HG02852 (cell line): Measurements from ENCODE around the gene GORAB.
A peak's percentile ranks its signal among the peaks of the same experiment; 100 is the strongest.

Source experiments
- ATAC-seq: cut with Tn5 transposase; IDR thresholded peaks from one replicate; pipeline ENCODE4 v1.9.1; 2021; ENCODE audit warnings: mild to moderate bottlenecking, moderate library complexity; ENCODE audit not compliant: unreplicated experiment

The GORAB gene, protein sequence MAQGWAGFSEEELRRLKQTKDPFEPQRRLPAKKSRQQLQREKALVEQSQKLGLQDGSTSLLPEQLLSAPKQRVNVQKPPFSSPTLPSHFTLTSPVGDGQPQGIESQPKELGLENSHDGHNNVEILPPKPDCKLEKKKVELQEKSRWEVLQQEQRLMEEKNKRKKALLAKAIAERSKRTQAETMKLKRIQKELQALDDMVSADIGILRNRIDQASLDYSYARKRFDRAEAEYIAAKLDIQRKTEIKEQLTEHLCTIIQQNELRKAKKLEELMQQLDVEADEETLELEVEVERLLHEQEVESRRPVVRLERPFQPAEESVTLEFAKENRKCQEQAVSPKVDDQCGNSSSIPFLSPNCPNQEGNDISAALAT

DNA sequence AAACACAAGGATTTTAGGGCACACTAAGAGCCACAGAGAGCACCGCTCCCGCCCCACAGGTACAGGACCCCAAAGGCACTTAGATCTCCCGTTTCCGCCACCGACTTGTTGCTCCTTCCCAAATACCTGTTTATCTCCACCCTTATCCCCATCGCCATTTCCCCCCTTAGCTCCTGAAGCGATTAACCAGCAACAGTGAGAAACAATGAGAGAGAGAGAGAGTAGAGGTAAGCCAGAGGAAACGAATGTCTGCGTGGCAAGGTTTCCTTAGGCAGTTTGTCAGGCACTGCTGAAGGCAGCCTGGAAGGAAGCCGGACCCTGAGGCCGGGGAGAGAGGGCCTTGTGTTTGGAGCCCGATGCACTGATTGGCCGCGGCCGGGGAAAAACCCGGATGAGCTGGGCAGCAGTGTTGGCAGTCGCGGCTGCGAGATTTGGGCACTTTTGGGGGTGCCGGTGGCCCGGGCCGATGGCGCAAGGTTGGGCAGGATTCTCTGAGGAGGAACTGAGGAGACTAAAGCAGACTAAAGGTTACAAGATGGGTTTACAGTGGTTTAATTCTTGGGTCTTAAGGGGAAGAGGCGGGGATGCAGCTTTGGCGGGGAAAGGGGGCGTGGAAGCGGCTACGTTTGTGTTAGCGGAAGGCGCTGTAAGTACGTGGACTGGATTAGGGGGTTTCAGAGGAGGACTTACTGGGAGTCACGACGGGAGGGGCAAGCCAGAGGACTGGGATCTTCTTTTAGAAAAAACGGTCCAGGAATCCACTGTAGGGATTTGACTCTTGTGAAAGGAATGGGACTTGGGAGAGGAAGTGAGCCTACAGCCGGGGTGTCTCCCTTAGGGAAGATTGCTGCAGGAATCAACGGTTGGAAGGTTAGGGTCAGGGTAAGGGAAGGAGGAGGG, at the start of gene GORAB:
GORAB (plus strand) TSS at position 409 of the 900 bp plus-strand sequence; CDS start at position 467, 58 bp downstream.
- ATAC-seq, result peak; percentile 98

DNA sequence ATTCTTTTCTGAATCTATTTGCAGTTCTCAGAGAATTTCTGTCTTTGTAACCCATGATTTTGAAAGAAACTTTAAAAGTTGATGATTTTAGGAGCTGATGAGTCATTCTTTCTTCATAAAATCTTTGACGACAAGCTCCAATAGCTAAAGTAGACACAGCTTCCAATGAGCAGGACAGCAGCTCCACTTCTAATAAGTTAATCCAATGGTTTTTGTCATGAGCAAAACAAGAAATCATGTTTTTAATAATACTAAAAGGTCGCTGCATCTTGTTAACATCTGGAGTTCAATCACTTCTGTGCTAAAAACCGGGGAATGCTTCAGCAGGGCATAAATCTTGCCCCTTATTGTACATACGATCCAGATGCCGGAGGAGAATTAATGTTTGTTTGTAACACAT, 48.9 kb upstream of the GORAB start:
- no peak for ATAC-seq

DNA sequence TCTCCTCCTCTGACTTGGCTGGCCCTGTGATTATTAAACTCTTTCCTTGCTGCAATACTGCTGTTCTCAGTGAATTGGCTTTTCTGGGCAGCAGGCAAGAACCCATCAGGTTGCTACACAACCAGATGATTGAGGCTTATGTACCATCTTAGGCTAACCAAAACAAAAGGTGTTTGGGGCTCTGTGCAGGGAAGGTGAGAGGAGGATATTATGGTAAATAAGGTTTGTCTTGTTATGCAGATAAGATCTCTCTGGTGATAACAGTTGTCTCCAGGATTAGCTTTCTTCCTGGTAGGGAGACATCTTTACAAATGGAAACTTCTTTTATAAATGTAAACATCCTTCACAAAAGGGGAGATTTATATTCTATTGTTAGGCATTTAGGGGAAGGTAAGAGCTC, 44.5 kb upstream of the GORAB start:
- ATAC-seq, result no peak

DNA sequence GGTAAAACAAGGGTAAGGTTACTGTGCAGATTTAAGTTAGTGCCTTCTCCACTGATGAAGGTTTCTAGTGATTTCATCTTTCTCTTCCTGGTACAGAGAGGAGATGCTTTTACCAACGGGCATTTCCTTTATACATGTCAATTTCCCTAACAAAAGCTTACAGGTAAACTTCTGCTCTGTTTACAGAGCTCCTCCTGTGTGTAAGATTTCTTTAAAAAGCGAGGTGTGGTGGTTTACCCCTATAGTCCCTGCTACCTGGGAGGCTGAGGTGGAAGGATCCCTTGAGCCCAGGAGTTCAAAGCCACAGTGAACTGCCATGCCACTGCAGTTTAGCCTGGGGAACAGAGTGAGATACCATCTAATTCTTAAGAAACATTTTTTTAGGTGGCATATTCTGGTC, 40.7 kb upstream of the GORAB start:
- no peak for ATAC-seq

DNA sequence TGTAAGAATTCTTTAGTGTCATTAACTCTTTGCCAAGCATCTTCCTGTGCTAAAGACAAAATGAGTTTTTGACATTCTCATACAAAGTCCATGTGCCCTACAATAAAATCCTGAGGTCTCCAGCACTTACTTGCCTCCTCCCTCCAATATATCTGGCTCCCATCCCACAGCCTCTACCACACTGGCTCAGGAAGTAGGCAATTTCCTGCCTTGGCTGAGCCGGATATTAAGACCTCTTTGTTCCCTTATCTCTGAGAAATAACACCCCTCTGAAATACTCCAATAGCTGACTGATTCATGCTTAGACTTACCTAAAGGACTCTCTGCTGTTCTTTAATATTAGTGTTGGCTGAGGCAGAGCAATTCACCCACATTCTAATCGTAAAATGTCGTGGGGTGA, 37.6 kb upstream of the GORAB start:
- no peak for ATAC-seq

DNA sequence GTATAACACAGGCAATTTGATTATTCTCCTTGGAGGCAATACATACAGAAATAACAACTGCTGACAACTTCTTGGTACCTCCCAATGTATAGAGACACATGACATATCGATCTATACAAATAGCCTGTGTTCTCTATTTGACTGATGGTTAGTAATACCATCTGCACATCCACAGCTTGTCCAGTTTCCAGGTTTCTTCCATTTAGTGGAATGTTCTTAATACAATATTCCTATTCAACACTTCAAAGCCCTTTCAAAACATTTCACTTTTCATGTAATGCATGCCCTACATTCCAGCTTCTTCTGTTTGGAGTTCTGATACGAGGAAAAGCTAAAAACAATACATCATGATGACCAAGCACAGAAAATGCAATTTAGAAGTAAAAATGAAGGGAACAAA, 37.0 kb upstream of the GORAB start:
- no peak for ATAC-seq

DNA sequence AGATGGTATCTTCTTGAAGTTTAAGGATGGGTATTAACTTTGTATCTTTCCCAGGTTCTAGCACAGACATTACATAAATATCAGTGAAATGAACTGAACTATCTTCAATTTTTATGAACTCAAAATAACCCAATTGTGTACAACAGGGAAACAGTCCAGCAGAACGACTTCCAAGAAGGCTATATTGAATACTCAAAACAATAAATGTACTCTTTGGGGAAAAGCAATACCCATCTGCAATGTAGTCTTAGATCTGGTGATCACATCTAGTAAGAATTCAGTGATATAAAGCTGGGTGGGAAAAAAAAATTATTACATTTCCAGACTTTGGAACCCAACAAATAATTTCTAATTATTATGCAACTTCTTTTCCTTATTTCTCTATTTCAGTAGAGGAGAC, 33.1 kb upstream of the GORAB start:
- ATAC-seq, result no peak

DNA sequence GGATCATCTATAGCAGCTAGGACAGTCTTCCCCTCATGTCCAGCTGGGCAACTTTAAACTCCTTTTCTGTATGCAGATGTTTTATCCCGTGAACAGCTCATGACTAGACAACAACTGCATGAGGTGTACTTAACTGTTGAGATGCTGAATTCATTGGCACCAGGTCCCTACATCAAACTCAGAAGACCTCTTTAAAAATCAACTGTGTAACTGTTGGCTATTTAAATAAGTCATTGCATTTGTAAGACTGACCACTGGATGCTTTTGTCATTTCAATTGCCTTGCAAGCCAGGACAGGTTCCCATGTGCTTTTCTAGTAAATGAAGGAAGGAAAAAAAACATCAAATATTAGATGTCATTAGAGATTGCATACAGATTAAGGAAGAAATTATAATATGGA, 28.3 kb upstream of the GORAB start:
- no peak for ATAC-seq

DNA sequence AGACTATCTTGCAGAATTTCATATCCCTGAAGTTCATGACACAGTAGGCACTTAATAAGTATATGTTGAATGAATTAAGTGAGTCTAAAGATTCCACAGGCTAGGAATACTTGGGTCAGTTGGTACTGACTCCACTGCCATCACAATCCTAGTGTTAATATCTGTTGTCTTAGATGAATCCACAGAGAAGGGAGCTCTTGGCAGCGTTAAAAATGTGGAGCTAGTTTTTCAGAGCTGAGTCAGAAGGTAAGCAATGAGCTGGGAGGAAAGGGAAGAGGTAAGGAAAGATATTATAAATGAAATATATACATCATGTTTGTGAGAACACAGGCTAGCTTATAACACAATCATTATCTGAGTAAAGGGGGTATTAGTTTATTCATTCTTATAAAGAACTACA, 21.8 kb upstream of the GORAB start:
- no peak for ATAC-seq

DNA sequence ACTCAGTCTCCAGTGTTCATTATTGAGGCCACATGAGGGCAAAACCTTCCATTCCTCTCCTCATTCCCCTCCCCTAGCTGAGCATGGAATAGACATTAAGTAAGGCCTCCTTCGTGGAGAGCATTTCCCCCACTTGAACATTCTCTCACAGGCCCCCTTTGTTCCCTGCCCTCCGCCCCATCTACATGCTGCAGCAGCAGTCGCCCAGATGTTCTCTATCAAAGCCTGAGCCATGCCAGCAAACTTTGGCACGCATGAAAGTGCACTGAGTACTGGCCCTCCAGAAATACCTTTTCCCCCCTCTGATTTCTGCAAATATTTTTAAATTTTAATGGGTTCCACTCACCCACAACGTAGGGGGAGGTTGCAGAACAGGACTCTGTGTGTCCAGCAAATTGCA, 20.9 kb upstream of the GORAB start:
- no peak for ATAC-seq

DNA sequence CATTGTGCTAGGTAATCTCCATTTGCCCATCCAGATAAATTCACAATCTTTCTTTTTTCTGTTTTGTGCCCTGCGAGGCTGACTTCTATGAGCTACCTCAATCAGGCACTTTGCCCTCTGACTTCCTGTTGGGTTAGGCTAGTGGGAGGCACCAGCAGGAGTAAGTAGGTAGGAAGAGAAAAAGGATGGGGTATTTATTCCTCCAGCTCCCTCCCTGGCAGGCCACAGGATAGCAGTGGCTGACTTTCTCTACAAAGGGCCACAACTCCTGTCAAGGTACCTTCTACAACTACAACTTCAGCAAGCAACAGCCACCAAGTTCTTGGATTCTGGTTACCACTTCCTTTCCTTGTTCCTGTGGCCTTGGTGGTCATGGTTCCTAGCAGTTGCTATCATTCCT, 18.8 kb upstream of the GORAB start:
- ATAC-seq, result no peak

DNA sequence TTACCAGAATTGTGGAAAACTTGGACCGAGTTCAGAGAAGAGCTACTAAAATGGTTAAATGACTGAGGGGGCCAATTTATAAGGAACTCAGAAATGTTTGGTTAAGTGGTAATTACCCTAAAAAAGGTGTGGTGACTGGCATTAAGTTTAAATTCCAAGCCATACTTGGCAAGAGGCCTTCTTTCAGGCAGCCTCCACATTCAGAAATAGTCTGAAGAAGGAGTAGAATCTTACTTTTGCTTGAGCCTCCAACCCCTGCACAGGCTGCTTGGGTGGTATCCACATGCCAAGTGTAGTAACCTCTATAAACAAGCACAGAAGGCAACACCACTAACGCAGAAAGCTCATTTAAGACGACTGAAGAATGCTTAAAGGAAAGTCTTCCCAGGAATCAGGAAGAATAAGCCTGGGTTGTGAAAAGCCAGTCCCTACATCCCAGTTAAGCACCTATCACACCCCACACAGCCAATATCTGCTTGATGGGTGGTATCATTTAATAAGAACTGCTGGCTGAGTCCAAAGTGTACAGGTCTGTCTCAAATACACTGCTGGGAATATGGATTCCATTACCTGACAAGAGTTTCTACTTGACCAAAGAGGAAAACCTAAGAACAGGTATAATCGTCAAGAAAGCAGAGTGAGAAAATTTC, 13.7 kb upstream of the GORAB start:
- ATAC-seq, result no peak

DNA sequence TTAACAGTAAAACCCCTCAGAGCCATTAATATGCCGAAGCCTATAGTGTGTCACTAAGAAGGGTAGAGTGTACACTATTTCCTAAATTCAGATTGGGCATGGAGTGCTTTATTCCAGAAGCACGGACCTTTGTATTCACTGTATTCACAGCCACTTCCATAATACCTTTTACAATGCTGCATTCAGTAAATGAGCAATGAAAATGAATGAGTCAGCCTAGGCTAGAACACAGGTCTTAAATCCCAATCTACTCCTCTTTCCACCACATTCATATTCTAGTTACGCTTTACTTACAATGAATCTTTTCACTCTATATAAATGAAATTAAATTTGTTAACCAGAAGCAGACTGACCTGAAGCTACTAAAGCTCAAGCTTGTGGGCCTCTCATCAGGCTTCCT, 13.0 kb upstream of the GORAB start:
- ATAC-seq, result no peak

DNA sequence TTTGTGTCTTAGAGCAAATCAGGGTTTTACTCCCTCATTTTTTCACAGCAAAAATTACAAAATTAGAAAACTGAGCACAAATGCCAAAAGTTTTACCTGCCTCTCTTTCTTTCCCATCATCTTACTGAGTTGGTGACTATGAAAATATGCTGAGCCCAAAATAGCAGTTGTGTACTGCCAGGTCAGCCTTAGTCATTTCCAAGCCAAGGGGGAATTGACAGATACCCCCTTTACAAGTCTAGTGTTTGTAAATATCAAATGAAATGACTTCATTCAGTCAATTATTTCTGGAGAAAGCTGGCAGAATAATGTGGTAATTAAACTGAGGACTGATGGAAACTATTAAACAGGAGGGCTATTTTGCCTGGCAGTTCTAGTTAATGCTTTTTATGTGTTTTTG, 11.4 kb upstream of the GORAB start:
- ATAC-seq, result no peak

DNA sequence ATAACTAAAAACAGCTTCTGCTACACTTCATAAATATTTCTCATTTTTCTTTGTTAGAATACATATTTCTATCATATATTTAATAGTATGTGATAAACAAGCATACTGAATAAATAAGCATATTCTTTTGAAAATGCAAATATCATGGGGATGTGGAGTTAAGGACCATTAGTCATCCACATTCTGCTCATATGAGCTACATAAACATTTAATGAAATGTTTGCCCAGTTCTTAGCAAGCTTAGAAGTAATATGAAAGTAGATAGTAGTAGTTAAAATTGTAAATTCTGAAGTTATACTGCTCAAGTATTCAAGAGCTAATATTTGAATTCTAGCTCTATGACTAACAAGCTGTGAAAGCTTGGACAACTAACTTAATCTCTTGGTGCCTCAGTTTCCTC, 10.1 kb upstream of the GORAB start:
- no peak for ATAC-seq

DNA sequence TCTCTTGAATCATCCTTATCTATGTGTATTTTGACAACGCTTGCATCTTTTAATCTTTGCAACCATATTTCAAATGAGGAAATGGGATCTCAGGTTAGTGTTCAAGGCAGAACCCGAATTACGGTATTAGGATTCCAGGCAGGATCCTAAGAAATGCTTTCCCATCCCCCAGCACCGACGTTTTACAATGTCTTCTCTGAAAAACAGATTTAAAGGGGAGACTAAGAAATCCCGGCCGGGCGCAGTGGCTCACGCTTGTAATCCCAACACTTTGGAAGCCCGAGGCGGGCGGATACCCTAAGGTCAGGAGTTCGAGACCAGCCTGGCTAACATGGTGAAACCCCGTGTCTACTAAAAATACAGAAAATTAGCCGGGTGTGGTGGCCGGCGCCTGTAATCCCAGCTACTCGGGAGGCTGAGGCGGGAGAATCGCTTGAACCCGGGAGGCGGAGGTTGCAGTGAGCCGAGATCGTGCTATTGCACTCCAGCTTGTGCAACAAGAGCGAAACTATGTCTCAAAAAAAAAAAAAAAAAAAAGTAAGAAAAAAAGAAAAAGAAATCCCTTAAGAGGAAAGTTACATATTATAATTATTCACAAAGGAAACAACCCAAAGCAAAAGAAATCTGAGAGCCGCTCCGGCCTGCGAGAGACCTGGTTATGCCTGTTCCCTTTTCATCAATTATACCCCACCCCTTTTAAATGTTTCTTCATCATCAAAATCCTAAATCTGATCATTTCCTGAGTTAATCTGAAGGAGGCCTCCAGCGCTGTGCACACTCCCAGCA, 801 bp upstream of the GORAB start:
- peak; percentile 3 for ATAC-seq

DNA sequence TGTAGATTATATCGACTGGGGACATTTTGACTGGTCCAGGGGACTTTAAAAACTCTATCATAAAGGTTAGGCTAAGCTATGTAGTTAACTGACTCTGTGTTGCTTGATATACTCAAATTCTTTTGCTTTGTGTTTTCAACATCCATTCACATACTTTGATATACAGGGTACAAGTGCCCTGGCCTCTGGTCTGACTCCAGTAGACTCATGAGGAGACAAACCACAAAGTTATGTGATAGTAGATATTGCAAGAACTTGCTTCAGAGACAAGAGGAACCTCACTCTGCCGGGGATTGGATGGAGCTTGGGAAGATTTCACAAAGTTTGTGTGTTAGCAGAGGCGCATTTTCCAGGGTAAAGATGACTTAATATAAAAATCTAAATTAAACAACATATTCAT, 1.3 kb downstream of the GORAB start:
- no peak for ATAC-seq

DNA sequence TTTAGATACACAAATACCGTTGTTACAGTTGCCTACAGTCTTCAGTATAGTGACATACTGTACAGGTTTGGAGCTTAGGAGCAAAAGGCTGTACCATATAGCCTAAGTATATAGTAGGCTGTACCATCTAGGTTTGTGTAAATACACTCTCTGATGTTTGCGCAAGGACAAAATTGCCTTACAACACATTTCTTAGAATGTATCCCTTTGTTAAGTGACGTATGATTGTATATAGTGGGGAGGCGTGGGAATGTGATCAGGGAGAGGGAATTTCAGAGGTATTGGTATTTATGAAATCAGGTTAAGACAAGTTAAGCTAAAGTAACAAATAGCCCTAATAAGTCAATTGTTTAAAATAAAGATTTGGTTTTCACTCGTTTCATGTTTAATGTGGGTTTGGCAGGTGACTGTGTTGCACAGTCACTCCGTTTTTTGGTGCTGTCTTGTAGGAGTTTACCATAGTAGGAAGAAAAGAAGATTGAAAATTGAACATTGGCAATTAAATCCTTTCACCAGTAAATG, 2.7 kb downstream of the GORAB start:
- ATAC-seq, result no peak

DNA sequence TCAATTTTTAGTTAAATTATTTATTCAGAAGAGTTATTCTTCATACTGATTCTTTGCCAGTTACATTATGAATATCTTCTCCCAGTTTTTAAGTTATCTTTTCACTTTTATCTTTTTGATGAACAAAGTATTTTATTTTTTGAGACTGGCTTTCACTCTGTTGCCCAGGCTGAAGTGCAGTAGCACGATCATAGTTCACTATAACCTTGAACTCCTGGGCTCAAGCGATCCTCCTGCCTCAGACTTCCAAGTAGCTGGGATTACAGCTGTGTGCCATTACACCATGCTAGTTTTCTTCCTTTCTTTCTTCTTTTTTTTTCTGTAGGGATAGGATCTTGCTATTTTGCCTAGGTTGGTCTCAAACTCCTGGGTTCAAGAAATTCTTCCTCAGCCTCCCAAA, 3.5 kb downstream of the GORAB start:
- no peak for ATAC-seq

DNA sequence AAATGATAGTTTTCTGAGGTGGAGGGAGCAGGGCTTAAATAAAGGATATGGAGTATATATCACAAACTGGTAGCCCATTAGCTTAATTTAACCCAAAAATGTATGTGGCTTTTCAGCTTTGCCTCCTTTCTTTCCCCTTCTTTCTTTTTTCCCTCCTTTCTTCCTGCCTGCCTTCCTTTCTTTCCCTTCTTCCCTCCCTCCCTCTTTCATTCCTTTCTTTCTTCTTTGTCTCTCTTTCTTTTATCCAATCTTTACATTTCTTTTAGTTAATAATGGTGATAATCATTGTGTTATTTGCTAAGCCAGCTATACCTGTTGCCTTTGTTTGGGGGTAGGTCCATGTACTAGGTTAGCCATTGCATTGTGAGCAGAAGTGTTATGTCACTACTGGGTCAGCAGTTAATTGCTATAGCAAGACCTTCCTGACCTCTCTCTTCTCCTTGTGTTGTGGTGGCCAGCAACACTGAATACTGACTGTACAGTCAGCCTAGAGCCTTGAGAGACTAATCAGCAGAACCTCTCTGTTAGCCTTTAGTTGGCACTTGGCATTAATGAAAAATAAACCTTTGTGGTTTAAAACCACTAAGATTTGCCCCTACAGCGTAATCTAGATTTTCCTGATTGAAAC, 5.1 kb downstream of the GORAB start:
- ATAC-seq, result no peak
